Activated CD4-positive, alpha-beta T cell treated with anti-CD3 and anti-CD28 coated beads, Interleukin-2, Interleukin-6, amounts not matched to agents 100 ng/mL and 50 ng/mL, durations not matched to agents 16 hours and 8 hours (primary cell): Measurements from ENCODE around the gene SFMBT2.
A peak's percentile ranks its signal among the peaks of the same experiment; 100 is the strongest.

Source experiments
- DNase-seq: peaks from one replicate; pipeline ENCODE4 v3.0.0-alpha.2; 2020

SFMBT2 gene

DNA sequence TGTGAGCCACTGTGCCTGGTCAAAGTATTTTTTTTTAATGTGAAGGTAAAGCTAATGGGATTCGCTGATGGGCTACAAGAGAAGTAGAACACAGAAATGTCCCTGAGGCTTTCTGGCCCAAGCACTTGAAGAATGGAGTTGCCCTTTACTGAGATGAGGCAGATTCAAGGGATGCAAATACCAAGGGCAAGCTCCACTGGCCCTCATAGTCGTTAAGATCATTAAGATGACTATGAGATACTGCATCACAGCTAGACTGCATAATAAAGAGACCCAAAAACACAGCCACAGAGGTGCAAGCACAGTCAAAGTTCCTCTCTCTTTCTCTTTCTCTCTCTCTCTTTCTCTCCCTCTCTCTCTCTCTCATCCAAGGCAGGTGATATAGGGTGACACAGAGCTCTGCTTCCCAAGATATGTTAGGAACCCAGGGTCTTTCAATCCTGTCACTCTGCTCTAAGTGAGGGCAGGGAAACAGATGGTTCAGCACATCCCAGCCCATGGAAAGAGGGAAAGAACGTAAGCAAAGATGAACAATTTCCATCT is 117.4 kb downstream of the SFMBT2 start:
- DNase-seq, result no peak

DNA sequence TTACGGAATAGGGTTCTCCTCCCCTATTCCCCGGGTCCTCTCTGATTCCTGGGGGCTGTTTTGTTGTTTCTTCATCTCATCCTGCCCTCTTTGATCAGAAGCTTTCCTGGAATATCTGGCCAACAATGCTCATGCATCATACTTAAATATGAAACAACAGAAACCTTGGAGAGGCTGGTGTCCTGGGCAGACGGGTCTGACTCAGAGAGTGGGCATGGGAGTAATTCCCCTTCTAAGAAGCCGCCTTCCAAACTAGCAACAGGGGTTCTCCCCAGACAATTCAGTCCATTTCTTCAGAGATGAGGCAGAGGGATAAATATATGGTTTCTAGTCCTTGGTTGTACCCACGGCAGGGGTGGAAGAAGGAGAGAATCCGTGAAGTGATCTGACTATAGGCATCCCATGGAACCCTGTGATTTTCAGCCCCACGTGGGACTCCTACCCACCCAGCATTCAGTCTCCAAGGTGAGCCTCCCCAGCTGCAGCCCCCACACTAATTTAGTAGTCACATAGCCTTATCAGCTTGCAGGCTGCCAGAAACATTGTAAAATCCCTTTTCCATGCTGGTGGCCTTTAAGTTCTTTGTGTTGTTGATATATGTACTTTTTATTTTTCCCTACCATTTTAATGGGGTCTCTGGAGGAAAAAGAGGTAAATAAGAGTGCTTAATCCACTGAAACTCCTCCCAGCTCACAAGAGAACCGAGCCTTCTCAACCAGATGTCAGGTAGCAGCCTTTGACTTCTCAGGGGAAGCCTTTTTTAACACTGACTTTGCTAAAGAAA is 119.2 kb downstream of the SFMBT2 start:
- no peak for DNase-seq

DNA sequence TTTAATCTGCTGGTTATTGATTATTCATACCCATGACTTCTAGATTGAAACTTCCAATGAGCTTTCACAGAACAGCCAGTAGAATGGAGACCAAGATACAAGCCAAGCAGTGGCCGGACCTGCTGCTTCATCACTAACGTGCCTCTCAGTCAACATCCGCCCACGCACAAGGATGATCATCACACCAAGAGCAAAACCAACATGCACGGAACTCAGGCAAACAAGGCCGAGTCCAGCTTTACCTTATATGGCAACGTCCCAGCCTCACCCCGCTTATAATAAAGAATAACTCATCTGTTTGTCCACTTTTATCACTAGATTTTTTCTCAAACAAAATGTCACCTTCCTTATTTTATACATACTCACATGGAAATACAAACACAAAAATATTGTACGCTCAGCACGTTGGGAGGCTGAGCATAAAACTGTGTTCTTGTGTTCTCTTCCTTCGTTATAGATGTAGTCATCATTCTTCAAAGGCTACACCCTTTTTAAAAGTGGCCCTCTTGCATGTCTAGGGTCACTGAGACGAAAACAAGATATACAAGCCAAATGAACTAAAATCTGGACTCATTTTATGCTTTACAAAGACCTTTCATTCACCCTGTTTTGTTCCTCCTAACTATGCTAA is 122.7 kb downstream of the SFMBT2 start:
- no peak for DNase-seq

DNA sequence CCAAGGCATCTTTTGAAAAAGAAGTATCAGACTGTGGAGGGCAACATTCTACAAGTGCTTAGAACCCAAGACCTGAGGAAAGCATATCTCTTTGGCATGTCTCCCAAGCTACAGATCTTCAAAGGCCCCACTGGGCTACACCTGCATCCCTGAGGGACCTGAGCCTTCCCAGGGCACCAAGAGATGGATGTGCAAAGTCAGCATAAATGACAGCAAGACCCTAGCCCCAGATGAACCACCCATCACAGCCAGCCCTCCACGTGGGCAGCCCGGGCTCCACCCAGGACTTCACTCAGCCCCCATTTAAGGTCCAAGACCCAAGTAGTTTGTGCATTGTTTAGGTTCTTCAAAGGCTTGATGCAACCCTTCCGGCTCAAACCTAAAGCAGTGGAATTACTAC is 123.5 kb downstream of the SFMBT2 start:
- DNase-seq, result no peak

DNA sequence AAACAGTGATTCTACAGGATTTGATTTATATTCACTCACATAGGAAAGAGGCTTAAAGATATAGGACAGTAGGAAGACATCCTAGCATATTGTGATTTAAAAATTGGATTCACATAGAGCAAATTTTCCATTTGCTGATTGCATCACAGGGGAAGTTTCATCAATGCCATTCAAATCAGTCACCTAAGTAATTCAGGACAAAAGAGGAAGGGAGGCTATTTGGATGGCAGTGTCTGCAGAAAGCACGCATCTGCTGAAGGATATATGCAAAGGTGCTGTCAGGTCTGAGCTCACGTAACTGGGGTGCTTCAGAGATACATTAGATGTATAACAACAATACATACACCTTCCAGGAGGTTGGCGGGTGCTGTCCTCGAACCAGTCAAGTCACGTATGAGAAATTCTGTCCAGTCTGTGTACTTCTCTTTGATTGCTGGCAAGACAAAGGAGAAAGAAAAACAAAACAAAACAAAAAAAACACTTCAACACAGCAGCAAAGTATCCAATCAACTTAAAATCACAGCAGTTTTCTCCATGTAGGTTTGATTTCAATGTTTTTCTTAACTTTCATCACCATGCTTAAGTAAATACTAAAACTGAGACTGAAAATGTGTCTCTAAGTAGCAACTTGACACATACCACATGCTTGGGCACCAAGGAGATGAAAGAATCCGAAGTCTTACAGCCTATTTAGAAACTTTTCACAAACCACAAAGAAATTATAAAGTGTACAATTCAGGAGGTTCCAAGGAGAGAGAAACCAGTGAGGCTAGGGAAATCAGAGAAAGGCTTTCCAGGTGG is 125.1 kb downstream of the SFMBT2 start:
- peak; percentile 53 for DNase-seq

DNA sequence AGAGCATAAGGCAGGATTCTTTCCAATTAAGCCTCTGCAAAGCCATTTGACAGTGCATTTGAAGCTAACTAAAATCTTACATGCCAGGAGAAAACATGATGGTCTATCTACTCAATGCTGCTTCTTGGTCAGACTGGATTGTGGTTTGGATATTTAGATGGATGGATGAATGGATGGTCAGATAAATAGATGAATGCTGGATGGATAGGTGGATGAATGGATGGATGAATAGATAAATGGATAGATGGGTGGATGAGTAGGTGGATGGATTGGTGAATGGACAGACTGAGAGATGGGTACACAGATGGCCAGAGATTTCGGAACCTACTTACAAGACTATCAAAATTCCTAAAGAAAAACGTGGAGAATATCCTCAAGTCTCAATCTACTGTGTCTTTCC is 127.6 kb downstream of the SFMBT2 start:
- no peak for DNase-seq

DNA sequence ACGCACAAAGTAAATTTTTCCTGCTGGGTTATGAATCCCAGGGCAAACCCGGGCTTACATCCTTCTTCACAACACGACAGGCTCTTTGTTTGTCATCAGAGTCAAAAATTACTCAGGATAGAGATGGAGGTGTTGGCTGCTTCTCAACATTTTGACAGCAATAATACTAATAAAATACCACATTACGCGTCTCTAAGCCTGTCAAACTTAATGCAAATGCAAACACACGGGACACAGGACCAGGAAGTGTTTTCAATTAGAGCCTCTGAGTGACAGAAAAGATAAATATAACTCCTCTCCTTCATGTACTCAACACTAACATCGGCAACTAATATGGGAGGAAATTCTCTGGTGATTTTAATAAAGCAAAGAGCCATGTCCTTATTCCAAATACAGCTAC is 128.4 kb downstream of the SFMBT2 start:
- DNase-seq, result no peak

DNA sequence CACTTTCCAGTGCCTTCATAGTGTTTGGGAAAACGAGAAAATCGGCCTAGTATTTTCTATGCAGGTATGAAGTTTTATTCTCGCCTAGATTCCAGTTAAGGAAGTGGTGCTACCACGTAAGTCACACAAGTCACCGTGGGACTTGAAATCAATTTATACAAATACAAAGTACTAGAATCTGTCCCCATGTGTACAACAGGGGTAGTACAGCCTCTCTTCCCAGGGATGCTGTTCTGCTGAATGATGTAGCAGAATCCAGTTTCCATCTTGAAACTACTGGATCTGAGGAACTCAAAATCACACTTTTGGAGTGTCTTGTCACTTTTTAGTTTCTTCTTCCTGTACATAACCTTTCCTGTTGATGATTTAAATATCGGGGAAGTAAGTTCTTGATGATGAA is 129.4 kb downstream of the SFMBT2 start:
- DNase-seq, result no peak

DNA sequence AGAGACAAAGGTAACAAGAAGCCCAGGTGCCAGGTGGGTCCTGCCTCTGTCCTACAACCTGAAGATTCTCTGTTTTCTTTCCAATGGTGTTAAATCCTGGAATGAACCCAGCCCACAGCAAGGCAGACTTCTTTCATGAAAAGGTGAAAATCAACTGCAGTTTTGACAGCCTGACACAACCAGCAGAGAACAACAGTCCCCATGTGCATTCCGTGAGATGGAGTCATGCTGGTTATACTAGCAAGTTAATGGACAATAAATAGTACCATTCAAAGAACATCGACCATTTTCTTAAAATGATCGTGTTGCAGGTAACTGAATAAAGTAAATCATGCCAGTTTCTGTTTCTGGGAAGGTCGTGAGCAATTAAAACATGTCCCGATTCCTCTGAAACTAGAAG is 131.5 kb downstream of the SFMBT2 start:
- no peak for DNase-seq

DNA sequence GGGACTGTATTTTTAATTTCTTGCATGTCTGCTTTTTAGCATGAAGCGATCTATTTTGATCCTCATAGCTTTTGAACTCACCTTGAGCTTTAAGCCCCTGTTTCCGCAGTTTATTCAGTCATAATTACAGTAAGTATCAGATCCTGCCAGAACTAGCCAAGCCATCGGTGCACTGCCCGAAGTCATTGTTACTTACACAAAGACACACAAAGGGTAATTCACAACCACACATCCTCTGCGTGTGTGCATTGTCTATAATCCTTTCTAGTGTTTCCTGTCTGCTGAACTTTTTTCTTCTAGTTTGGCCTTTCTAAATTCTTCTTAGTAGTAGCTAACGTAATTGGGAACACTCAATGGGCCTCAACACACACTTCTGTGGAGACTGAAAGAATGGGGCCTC is 133.0 kb downstream of the SFMBT2 start:
- no peak for DNase-seq

DNA sequence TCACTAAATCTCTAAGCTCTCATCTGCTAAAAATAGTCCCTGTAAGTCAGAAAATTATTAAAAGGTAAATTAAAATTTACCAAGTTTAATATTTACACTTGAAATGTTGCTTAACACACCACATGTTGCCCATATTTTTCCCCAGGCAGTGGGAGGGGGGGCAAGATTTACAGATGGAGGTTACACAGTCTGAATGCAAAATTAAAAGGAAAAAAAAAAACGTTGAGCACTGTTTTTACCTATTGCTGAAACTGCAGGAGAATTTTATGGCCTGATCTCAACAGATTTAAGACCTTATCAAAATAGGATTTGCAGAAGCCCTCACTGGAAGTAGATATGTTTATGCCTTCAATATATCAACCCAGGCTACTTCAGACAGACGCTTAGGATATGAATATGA is 133.4 kb downstream of the SFMBT2 start:
- no peak for DNase-seq

DNA sequence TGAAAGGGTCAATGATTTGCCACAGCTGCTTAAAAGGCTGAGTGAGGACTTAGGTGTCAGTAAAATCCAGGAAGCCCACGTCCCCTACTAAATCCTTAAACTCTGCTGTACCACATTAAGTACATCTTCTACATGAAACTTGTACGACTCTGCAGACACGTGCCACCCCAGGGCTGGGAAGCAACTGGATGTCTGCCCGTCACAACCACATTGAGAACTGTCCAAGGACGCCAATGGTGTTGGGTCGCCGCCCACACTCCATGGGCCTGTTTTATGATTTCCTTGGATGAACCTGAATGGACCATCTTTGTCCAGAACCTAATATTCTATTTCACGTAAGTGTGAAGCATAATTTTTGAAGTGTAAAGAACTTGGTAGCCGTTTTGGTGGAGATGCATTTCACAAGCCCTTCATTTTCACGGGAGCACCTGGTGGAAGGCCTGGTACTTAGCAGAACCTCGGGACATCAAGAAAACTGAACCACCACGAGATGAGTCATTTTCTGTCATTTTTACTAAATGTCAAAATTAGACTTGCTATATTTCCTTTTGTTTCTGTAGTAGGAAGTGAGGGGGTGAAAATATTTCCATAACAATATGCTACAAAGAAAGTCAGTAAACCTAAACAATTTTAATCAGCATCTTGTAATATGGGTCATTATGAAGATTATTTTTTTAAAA is 134.9 kb downstream of the SFMBT2 start:
- peak; percentile 22 for DNase-seq

DNA sequence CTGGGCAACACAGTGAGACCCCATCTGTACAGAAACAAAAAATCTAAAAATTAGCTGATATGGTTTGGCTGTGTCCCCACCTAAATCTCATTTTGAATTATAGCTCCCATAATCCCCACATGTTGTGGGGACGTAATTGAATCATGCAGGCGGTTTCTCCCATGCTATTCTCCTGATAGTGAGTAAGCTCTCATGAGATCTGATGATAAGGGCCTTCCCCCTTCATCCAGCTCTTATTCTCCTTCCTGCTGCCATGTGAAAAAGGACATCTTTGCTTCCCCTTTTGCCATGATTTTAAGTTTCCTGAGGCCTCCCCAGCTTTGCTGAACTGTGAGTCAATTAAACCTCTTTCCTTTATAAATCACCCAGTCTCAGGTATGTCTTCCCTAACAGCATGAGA is 136.5 kb downstream of the SFMBT2 start:
- no peak for DNase-seq

DNA sequence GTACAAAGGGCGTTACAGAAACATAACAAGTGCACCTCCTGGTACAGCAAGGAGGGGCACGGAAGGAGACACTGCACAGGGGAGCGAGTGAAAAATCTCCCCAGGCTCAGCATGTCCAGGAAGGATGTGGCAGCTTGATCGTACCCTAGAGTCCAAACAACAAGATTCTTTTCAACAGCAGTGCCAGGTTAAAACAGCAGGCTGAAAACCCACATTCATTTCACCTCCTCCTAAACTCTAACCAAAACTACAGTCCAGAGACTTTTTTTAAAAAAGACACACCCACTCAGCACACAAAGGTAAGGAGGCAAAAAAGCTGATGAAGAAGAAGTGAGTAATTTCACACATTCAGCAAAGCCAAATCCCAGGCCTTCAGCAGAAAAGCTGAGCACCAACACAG is 138.8 kb downstream of the SFMBT2 start:
- peak; percentile 49 for DNase-seq

DNA sequence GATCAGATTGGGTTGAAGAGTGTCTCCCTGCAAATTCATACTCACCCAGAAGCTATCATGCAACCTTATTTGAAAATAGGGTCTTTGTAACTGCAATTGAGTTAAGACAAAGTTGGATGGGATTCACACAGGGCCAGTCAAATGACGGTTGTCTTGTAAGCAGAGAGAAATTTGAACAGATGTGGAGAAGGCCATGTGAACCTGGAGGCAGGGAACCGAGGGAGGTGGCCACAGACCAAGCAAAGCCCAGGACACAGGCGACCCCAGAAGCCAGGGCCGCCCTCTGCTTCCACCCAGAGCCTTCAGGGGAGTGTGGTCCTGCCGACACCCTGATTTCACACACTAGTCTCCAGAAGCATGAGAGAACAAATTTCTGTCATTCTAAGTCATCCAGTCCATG is 140.8 kb downstream of the SFMBT2 start:
- DNase-seq, result no peak

DNA sequence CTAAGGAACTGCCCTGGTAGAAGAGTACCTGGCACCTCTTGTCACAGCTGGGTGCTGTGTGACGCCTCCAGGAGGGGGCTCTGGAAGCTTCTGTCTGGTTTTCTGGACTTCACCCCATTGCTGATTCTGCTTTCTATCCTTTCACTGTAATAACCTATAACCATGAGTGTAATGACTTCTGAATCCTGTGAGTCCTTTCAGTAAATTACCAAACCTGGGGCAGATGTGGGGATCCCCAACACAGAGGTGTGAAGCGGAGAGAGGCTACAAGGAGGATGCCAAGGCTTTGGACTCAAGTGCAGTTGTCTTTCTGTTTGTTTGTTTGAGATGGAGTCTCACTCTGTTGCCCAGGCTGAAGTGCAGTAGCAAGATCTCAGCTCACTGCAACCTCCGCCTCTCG is 143.7 kb downstream of the SFMBT2 start:
- DNase-seq, result no peak

DNA sequence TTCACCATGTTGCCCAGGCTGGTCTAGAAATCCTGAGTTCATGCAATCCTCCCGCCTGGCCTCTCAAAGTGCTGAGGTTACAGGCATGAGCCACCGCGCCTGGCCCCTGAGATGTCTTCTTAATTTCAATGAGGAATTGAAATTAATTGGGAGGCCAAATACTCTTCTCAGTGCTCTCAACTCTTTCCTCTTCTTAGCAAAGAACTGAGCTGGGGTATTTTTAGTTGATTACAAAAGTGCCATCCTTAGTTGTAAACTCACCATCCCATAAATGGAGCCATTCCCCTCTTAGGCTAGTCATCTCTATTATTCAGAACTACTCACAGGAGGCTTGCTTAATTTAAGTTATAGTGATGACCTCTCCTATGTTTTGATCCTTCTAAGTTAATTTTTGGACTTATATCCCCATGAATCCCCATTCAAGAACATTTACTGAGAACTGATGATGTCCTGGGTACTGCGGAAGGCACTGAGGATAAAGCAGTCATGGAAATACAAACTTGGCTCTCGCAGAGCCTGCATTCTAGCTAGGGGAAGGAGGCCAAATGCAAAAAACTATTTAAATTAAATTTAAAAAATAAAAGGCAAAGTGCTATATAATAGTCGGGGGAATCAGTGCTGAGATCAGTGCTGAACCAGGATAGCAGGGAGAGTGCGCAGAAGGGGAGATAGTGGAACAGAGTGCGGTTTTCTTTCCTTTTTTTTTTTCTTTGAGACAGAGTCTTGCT is 145.3 kb downstream of the SFMBT2 start:
- DNase-seq, result no peak

DNA sequence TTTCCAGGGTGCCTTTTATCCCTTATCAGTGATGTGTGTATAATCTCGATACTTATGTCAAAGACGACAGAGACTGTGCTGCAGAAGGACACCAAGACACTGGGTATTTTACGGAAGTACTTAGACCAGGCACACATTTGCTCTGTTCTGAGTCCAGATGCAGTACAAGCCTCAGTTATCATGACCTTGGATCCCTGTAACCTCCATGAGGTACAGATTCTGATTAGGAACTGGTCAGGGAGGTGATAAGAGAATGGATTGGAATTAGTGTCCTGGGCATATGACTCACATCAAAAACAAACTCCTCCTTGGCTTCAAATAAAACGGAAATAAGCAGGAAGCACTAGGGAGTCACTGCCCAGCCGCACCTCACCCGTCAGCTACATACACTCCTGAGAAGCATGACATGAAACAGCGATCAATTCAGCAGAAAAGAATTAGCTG is 146.5 kb downstream of the SFMBT2 start:
- DNase-seq, result no peak

DNA sequence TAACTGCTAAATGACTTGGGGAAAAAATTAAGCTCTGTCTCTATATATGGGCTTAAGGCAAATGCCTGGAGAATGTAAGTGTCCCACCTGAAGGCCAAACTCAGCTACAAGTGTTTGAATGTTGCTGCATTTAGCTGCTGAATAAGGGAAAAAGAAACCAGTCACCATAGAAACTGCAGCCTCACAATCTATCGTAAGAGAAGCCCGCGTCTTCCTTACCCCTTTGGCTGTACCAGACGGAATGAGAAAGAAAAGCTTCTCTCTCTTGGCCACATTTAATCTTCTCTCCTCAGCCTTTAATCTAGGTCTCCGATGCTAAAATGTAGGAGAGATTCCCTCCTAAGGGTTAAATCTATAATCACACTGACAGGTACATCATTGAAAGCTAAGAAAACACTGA is 147.2 kb downstream of the SFMBT2 start:
- no peak for DNase-seq

DNA sequence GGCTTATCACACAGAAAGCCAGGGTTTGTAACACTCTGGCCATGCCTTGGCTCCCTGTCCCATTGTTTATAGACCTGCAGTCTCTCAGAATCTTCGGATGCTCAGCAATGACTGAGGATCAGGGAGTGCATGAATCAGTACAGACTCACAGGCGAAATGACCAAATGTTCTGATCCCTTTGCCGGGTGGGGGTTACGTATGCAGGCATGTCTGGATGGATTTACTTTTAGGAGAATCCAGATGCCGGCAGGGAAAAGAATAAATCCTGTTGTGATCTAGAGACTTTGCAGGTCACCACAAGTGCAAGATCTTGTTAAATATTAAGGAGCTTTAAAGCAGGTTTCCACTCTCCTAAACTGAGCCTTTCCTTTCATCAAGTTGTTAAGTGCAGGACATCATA is 149.5 kb downstream of the SFMBT2 start:
- no peak for DNase-seq

DNA sequence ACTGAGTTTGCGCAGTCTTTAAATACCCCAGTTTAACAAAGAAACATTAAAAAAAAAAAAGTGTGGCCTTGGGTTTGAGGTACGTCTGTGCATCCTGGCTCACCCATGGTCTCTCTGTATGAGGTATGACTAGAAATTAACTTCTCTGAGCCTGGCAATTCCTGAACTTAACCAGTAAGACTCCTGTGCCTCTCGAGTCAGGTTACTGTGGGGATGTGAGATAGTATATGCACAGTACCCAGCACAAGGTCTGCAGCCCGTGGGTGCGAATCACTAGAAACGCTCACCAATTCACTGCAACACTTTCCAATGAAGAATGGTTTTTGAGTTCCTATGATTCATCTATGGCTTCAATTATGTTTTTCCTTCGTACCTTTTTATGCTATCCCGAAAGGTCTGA is 149.9 kb downstream of the SFMBT2 start:
- DNase-seq, result no peak

DNA sequence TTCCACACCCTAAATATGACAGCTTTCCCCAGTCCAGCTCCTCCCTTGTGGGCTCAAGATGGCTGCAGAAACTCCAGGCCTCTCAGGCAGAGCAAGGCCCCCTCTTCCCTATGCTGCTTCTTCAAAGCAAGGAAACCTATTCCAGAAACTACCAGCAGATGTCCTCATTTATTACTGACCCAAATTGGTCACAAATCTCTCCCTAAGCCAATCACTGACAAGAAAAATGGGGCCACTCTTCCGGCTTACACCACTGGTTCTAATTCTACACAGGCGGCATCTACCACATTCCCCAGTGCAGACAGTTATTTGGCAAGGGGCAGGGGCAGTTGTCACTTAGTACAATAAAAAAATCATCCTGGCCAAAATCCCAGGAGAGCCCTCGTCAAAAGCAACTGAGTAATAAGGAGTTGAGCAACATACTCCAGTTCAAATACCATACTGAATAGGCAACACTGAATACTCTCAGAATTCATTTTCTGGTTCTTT is 150.4 kb downstream of the SFMBT2 start:
- peak; percentile 66 for DNase-seq
